Right hindlimb (tissue), 1 donor: ENCODE data around the gene TRIM44.
A peak's percentile ranks its signal among the peaks of the same experiment; 100 is the strongest.
"Not testable (repeated sequence)": the region's sequence is repeated elsewhere in the genome, so short reads cannot be mapped to it uniquely, and the experiment has no call there.

Experiments used
- DNase-seq: peaks from one replicate; pipeline ENCODE4 v3.0.0-alpha.2; 2018

Gene TRIM44

GRCh38 chr11:35675901-35676610 is 13.5 kb downstream of the TRIM44 start:
- DNase-seq = no peak

- no peak for DNase-seq
Measured at GRCh38 chr11:35676611-35676965, 14.0 kb downstream of the TRIM44 start.

- DNase-seq = no peak
Measured at GRCh38 chr11:35677904-35678303, 15.3 kb downstream of the TRIM44 start.

GRCh38 chr11:35678471-35678870 is 15.9 kb downstream of the TRIM44 start:
- DNase-seq = no peak

GRCh38 chr11:35678975-35679374 is 16.4 kb downstream of the TRIM44 start:
- no peak for DNase-seq

- no peak for DNase-seq
Measured at GRCh38 chr11:35680506-35680905, 17.9 kb downstream of the TRIM44 start.

GRCh38 chr11:35681163-35681767 is 18.7 kb downstream of the TRIM44 start:
- DNase-seq = no peak

- DNase-seq = peak; percentile 49
Measured at GRCh38 chr11:35682230-35683173, 19.9 kb downstream of the TRIM44 start.

GRCh38 chr11:35683728-35684339 is 21.3 kb downstream of the TRIM44 start:
- no peak for DNase-seq

- DNase-seq = no peak
Measured at GRCh38 chr11:35688023-35688422, 25.4 kb downstream of the TRIM44 start.

GRCh38 chr11:35689081-35689996 is 26.8 kb downstream of the TRIM44 start:
- no peak for DNase-seq

GRCh38 chr11:35702126-35702525 is 39.6 kb downstream of the TRIM44 start:
- DNase-seq = no peak

- no peak for DNase-seq
Measured at GRCh38 chr11:35709376-35709775, 46.8 kb downstream of the TRIM44 start.

- DNase-seq = no peak
Measured at GRCh38 chr11:35711173-35711910, 48.8 kb downstream of the TRIM44 start.

GRCh38 chr11:35711924-35712323 is 49.3 kb downstream of the TRIM44 start:
- no peak for DNase-seq

GRCh38 chr11:35712533-35712932 is 50.0 kb downstream of the TRIM44 start:
- DNase-seq = no peak

GRCh38 chr11:35714882-35715627 is 52.5 kb downstream of the TRIM44 start:
- DNase-seq = no peak

- not testable (repeated sequence) for DNase-seq
Measured at GRCh38 chr11:35715677-35716076, 53.1 kb downstream of the TRIM44 start.

- DNase-seq = no peak
Measured at GRCh38 chr11:35717043-35717442, 54.5 kb downstream of the TRIM44 start.

GRCh38 chr11:35717520-35717919 is 54.9 kb downstream of the TRIM44 start:
- DNase-seq = no peak
